ENCODE data around the gene YIPF3.

The YIPF3 gene

GRCh38 chr6:43489277-43490072 is 27.3 kb downstream of the YIPF3 start:
- no peak overlapping the region for H3K4me3 ChIP-seq (replicated peaks; ENCODE audit: insufficient read depth, low read length)
- no peak overlapping the region for H3K27ac ChIP-seq (replicated peaks)
- H3K27me3 ChIP-seq (ENCODE audit: insufficient read depth, poor library complexity, severe bottlenecking), result no peaks in the 10 kb centered on the region
- TF ChIP-seq POLR2AphosphoS5 (IDR thresholded peaks at IDR 0.05; ENCODE audit: low read depth) (no peak), GABPA (IDR thresholded peaks at IDR 0.05; ENCODE audit: low read depth) (no peak), SPI1 (IDR thresholded peaks at IDR 0.05; ENCODE audit: borderline replicate concordance, low read depth) (no peak), REST (IDR thresholded peaks at IDR 0.05; ENCODE audit: insufficient replicate concordance, low read depth) (no peak)
- TF ChIP-seq, protein P1, sequence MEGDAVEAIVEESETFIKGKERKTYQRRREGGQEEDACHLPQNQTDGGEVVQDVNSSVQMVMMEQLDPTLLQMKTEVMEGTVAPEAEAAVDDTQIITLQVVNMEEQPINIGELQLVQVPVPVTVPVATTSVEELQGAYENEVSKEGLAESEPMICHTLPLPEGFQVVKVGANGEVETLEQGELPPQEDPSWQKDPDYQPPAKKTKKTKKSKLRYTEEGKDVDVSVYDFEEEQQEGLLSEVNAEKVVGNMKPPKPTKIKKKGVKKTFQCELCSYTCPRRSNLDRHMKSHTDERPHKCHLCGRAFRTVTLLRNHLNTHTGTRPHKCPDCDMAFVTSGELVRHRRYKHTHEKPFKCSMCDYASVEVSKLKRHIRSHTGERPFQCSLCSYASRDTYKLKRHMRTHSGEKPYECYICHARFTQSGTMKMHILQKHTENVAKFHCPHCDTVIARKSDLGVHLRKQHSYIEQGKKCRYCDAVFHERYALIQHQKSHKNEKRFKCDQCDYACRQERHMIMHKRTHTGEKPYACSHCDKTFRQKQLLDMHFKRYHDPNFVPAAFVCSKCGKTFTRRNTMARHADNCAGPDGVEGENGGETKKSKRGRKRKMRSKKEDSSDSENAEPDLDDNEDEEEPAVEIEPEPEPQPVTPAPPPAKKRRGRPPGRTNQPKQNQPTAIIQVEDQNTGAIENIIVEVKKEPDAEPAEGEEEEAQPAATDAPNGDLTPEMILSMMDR (IDR thresholded peaks at IDR 0.05; ENCODE audit: insufficient read depth, low read length), result no peak
- DNase-seq (ENCODE audit: low read depth in 1 of 2, low spot score in 1 of 2), result no peak

- no peaks in the 10 kb centered on the region for H3K27me3 ChIP-seq (ENCODE audit: insufficient read depth, poor library complexity, severe bottlenecking)
- DNase-seq (ENCODE audit: low read depth in 1 of 2, low spot score in 1 of 2), result no peak
- no peak overlapping the region for H3K4me3 ChIP-seq (replicated peaks; ENCODE audit: insufficient read depth, low read length)
- TF ChIP-seq SPI1 (IDR thresholded peaks at IDR 0.05; ENCODE audit: borderline replicate concordance, low read depth), result no peak
- no peak for TF ChIP-seq POLR2AphosphoS5 (IDR thresholded peaks at IDR 0.05; ENCODE audit: low read depth)
- no peak for TF ChIP-seq GABPA (IDR thresholded peaks at IDR 0.05; ENCODE audit: low read depth)
- no peak for TF ChIP-seq REST (IDR thresholded peaks at IDR 0.05; ENCODE audit: insufficient replicate concordance, low read depth)
- TF ChIP-seq, protein P1 (IDR thresholded peaks at IDR 0.05; ENCODE audit: insufficient read depth, low read length), result no peak
- no peak overlapping the region for H3K27ac ChIP-seq (replicated peaks)
Measured at GRCh38 chr6:43488667-43489276, 28.0 kb downstream of the YIPF3 start.

GRCh38 chr6:43481591-43482236 is 35.0 kb downstream of the YIPF3 start:
- Histone ChIP-seq H3K27ac (replicated peaks) (no peak overlapping the region), H3K4me3 (replicated peaks; ENCODE audit: insufficient read depth, low read length) (no peak overlapping the region), H3K27me3 (ENCODE audit: insufficient read depth, poor library complexity, severe bottlenecking) (no peaks in the 10 kb centered on the region)
- no peak for DNase-seq (ENCODE audit: low read depth in 1 of 2, low spot score in 1 of 2)
- no peak for TF ChIP-seq SPI1 (IDR thresholded peaks at IDR 0.05; ENCODE audit: borderline replicate concordance, low read depth)
- no peak for TF ChIP-seq GABPA (IDR thresholded peaks at IDR 0.05; ENCODE audit: low read depth)
- TF ChIP-seq POLR2AphosphoS5 (IDR thresholded peaks at IDR 0.05; ENCODE audit: low read depth), result no peak
- TF ChIP-seq, protein P1 (IDR thresholded peaks at IDR 0.05; ENCODE audit: insufficient read depth, low read length), result no peak
- no peak for TF ChIP-seq REST (IDR thresholded peaks at IDR 0.05; ENCODE audit: insufficient replicate concordance, low read depth)

Measured in HL-60 (cell line).